Tibial nerve (tissue), 4 donors: Measurements from ENCODE around the gene FLRT2.

ENCODE experiments used
- CTCF ChIP-seq, 5 experiments: fragments of 200-600 bp in 3 of 5; fragments of 450-650 bp in 2 of 5; sonication (generic) in 3 of 5; IDR thresholded peaks; one replicate each; pipeline ENCODE4 v1.5.1; 2016 to 2019; ENCODE audit warnings: antibody characterized with exemption in 5 of 5, mild to moderate bottlenecking in 3 of 5, moderate library complexity in 2 of 5
- EP300 ChIP-seq, 2 donors: sonication (generic); formaldehyde crosslinking; IDR thresholded peaks; one replicate each; pipeline ENCODE4 v1.6.1; 2017; ENCODE audit warnings: antibody characterized with exemption in 2 of 2, mild to moderate bottlenecking in 1 of 2
- POLR2A ChIP-seq, 2 donors: fragments of 450-650 bp; IDR thresholded peaks; one replicate each; pipeline ENCODE4 v1.6.1; 2017; ENCODE audit warnings: antibody characterized with exemption in 2 of 2, mild to moderate bottlenecking in 2 of 2, moderate library complexity in 2 of 2

GRCh38 chr14:85622106-85622505, 92.2 kb downstream of the FLRT2 start:
- TF ChIP-seq CTCF (IDR thresholded peaks at IDR 0.05): no peak
- no peak for TF ChIP-seq POLR2A (IDR thresholded peaks at IDR 0.05)
- no peak for TF ChIP-seq EP300 (IDR thresholded peaks at IDR 0.05)
